Fibroblast of lung (primary cell): ENCODE measurements around the gene PSMD8.

Source experiments
- EZH2 ChIP-seq: IDR thresholded peaks from 2 replicates; pipeline ENCODE4 v1.5.1; 2012; ENCODE audit warnings: low read length, control low read depth, mild to moderate bottlenecking; ENCODE audit errors: missing control alignments
- TF ChIP-seq, protein P1 (sequence below), 2 donors: IDR thresholded peaks in 1 of 2; conservative IDR thresholded peaks in 1 of 2; 1 replicate in 1 of 2; 2 replicates in 1 of 2; pipeline ENCODE4 v1.5.1; 2011 to 2012; ENCODE audit warnings: low read length in 2 of 2, control low read depth in 1 of 2, inconsistent platforms in 1 of 2, low read depth in 1 of 2, mild to moderate bottlenecking in 1 of 2

DNA sequence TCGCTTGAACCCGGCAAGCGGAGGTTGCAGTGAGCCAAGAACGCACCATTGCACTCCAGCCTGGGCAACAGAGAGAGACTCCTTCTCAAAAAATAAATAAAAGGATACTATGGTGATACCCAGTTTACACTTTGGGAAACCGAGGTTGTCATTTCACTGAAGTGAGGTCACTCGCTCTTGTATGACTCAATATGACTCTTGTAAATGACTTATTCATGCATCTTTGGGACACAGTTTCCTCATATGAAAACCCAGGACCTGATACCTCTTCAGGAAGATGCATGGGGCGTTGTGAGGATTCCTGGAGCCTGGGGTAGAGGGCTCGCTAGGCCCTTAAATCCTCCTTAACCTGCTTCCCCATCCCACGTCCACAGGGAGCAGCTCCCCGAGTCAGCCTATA lies 4.5 kb downstream of the PSMD8 start:
- TF ChIP-seq EZH2 = no peak
- TF ChIP-seq, protein P1, sequence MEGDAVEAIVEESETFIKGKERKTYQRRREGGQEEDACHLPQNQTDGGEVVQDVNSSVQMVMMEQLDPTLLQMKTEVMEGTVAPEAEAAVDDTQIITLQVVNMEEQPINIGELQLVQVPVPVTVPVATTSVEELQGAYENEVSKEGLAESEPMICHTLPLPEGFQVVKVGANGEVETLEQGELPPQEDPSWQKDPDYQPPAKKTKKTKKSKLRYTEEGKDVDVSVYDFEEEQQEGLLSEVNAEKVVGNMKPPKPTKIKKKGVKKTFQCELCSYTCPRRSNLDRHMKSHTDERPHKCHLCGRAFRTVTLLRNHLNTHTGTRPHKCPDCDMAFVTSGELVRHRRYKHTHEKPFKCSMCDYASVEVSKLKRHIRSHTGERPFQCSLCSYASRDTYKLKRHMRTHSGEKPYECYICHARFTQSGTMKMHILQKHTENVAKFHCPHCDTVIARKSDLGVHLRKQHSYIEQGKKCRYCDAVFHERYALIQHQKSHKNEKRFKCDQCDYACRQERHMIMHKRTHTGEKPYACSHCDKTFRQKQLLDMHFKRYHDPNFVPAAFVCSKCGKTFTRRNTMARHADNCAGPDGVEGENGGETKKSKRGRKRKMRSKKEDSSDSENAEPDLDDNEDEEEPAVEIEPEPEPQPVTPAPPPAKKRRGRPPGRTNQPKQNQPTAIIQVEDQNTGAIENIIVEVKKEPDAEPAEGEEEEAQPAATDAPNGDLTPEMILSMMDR (conservative IDR thresholded peaks at IDR 0.05 in 1 of 2, IDR thresholded peaks at IDR 0.05 in 1 of 2; ENCODE audit: low read depth in 1 of 2, low read length in 2 of 2) = no peak
